Measurements from ENCODE around the gene MGAT3.

Gene MGAT3

GRCh38 chr22:39431821-39432251, 25.0 kb upstream of the MGAT3 start:
- no peak for DNase-seq (ENCODE audit: extremely low read depth, low read depth)
- no peak overlapping the region for H3K4me3 ChIP-seq (replicated peaks; ENCODE audit: low read depth, low read length)
- TF ChIP-seq CTCF (IDR thresholded peaks at IDR 0.05; ENCODE audit: low read depth, low read length, missing control alignments) = no peak

DNA sequence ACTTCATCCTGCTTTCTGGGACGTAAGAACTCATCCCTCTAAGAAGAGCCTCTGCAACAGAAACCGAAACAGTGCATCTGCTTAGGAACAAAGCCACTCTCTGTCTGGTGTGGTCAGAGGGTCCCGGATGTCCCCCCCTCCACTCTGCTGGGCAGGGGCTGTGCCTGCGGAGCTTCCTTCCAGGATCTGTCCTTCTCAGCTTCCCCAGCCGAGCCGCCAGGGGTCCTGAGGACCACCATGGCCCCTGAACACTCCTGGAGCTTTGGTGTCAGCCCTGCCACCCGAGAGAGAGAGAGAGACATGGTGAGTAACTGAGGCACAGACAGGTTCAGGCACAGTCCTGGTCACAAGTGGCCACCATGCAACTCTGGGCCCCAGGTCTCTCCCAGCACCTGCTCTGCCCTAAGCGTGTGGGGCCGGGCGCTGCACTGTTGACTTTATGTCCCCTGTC, 24.4 kb upstream of the MGAT3 start:
- no peak for TF ChIP-seq CTCF (IDR thresholded peaks at IDR 0.05; ENCODE audit: low read depth, low read length, missing control alignments)
- H3K4me3 ChIP-seq (replicated peaks; ENCODE audit: low read depth, low read length) = no peak overlapping the region
- no peak for DNase-seq (ENCODE audit: extremely low read depth, low read depth)

- H3K4me3 ChIP-seq (replicated peaks; ENCODE audit: low read depth, low read length) = no peak overlapping the region
- no peak for DNase-seq (ENCODE audit: extremely low read depth, low read depth)
- TF ChIP-seq CTCF (IDR thresholded peaks at IDR 0.05; ENCODE audit: low read depth, low read length, missing control alignments) = no peak
These were observed 23.2 kb upstream of the MGAT3 start for GRCh38 chr22:39433476-39434242.

GRCh38 chr22:39434243-39434653, 22.6 kb upstream of the MGAT3 start:
- no peak overlapping the region for H3K4me3 ChIP-seq (replicated peaks; ENCODE audit: low read depth, low read length)
- no peak for DNase-seq (ENCODE audit: extremely low read depth, low read depth)
- no peak for TF ChIP-seq CTCF (IDR thresholded peaks at IDR 0.05; ENCODE audit: low read depth, low read length, missing control alignments)

- no peak for DNase-seq (ENCODE audit: extremely low read depth, low read depth)
These were observed 22.1 kb upstream of the MGAT3 start for GRCh38 chr22:39434721-39435120.

DNA sequence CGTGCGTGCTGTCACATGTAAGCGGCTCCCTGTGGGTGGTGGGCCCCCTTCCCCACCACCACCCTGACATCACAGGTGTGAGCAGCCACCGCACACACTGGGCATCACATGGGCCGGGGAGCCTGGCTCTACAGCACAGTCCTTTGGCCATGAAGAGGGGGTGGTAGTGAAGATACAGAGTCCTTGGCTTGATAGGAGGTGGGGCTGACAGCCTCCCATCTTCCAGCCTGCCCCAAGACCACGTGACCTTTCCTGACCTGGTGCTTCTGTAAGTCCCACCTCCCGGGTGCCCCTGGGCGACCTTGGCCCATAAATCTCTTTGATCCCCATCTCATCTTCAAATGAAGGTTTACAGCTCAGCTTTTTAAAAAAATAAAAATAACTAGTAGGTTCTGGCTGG, 21.2 kb upstream of the MGAT3 start:
- no peak for DNase-seq (ENCODE audit: extremely low read depth, low read depth)
- H3K4me3 ChIP-seq (replicated peaks; ENCODE audit: low read depth, low read length) = no peak overlapping the region
- no peak for TF ChIP-seq CTCF (IDR thresholded peaks at IDR 0.05; ENCODE audit: low read depth, low read length, missing control alignments)

More at GRCh38 chr22:39434721-39435120, 22.1 kb upstream of the MGAT3 start:
- no peak overlapping the region for H3K4me3 ChIP-seq (replicated peaks; ENCODE audit: low read depth, low read length)
- no peak for TF ChIP-seq CTCF (IDR thresholded peaks at IDR 0.05; ENCODE audit: low read depth, low read length, missing control alignments)

All from HFF-Myc (cell line).